Fibroblast of mammary gland (primary cell): ENCODE results near the gene SCN8A.

Source experiments
- DNase-seq: peaks from one replicate; pipeline ENCODE4 v3.0.0-alpha.2; 2010; ENCODE audit warnings: low read depth
- H3K4me3 ChIP-seq: 2 replicates; pipeline ENCODE4 v1.5.1; 2011; ENCODE audit warnings: low read depth, mild to moderate bottlenecking, low read length, moderate library complexity; ENCODE audit not compliant: control insufficient read depth
- TF ChIP-seq, protein P1 (sequence below): conservative IDR thresholded peaks from 2 replicates; pipeline ENCODE4 v1.5.1; 2011; ENCODE audit warnings: low read depth, low read length, inconsistent platforms; ENCODE audit not compliant: control insufficient read depth, insufficient read depth

SCN8A gene

DNA sequence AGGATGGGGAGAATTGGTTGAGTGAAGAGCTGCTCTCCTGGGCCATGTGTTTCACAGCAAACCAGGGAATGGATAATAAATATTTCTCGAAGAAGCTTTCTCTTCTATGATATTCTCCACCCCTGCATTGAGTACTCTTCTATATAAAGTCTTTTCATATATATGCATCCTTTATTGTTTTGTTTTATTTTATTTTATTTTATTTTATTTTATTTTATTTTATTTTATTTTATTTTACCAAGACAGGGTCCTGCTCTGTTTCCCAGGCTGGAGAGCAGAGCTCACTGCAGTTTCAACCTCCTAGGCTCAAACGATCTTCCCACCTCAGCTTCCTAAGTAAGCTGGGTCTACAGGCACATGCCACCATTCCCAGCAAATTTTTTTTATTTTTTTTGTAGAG, 85.8 kb downstream of the SCN8A start:
- H3K4me3 ChIP-seq: no peak overlapping the region
- TF ChIP-seq, protein P1, sequence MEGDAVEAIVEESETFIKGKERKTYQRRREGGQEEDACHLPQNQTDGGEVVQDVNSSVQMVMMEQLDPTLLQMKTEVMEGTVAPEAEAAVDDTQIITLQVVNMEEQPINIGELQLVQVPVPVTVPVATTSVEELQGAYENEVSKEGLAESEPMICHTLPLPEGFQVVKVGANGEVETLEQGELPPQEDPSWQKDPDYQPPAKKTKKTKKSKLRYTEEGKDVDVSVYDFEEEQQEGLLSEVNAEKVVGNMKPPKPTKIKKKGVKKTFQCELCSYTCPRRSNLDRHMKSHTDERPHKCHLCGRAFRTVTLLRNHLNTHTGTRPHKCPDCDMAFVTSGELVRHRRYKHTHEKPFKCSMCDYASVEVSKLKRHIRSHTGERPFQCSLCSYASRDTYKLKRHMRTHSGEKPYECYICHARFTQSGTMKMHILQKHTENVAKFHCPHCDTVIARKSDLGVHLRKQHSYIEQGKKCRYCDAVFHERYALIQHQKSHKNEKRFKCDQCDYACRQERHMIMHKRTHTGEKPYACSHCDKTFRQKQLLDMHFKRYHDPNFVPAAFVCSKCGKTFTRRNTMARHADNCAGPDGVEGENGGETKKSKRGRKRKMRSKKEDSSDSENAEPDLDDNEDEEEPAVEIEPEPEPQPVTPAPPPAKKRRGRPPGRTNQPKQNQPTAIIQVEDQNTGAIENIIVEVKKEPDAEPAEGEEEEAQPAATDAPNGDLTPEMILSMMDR: no peak
- DNase-seq: no peak

DNA sequence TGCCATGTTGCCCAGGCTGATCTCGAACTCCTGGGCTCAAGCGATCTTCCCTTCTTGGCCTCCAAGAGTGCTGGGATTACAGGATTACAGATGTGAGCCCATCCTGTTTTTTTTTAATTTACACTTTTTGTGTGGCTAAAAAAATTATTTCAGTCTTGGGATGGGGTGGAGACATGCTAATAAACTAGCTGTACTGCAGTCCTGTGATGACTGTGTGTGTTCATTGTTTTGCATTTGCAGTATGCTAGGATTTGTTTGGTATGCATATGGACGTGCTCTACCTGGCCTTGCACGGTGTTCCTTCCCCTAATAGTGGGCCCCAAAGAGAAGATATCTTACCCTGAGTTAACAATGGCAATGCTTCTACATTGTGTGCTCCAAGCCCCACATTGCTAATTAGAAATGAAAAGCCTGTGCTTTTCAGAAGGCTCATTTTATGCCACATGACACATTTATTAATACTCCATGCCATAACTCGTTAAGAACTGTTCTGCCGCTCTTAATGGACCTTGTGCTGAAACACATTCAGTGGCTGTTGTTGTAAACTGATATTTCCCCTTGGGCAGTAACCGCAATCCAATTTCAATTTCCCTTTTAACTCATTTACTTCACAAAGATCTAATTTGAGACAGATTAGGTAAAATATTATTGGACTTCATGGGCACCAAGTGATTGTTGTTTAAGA, 86.4 kb downstream of the SCN8A start:
- no peak for DNase-seq
- H3K4me3 ChIP-seq: no peak overlapping the region
- TF ChIP-seq, protein P1: no peak

DNA sequence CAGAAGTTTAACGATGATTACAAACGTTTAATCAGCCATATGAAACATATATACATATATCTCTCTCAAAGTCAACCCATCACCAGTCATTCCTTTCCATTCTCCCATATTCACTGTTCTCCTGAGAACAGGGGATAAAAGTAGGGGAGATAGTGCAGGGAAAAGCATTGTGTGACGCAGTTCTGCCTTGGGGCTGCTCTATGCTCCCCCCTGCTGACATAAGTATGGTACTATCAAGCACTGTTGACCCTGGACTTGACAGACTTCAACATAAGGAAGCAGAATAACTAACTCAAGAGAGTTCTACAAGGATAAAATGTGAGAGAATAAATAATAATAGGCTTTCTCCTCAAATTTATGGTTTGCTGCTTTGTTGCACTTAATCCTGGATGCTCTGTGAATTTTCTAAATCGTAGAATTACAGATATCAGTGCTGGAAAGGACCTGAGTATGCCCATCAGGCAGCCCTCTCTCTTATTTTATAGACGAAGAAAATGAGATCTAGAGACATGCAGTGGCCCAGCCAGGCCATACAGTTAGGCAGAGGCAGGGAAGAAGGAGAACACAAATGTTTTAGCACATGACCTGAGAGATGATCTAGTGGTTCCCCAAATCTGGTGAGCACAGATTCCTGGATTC, 87.2 kb downstream of the SCN8A start:
- DNase-seq: peak; percentile 63
- TF ChIP-seq, protein P1: peak; percentile 91

DNA sequence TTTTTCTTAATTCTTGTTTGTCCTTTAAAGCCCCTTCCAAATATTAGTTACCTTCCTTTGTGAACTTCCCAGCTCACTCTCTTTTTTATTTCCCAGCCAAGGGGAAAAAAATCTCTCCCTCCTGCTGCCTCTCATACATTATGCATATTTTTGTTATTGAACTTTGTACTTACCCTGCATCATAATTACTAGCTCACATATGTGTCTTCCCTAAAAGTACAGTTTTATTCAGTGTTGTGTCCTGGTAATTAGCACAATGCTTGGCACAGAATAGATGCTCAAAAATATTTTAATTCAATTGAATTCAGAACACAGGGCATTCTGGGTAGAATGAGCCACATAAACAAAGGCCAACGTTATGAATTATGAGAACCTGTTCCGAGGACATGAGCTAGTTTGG, 91.9 kb downstream of the SCN8A start:
- TF ChIP-seq, protein P1: no peak
- no peak for DNase-seq
- H3K4me3 ChIP-seq: no peak overlapping the region

More for the DNA sequence above, 87.2 kb downstream of the SCN8A start:
- no peak overlapping the region for H3K4me3 ChIP-seq

DNA sequence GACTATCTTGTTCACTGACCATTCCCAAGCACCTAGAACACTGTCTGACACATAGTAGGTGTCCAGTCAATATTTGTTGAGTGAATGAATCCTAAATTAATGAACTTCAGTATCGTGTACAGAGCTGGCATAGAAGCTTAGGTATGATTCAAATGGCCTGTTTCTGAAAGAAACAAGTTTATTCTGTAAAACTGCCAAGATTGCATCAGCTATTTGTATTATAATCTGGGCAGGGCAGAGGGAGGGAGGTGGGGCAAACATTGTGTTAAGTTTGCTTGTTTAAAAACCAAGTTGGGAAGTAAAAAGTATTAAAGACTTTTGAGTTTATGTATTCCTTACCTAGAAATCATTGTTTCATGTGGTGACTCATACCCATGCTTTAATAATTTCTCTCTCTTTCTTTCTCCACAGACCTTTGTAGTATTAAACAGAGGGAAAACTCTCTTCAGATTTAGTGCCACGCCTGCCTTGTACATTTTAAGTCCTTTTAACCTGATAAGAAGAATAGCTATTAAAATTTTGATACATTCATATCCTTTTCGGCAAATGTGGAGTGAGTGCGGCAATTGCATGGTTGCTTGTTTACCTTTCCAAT, 92.8 kb downstream of the SCN8A start:
- TF ChIP-seq, protein P1: no peak
- peak; percentile 68 for DNase-seq
- no peak overlapping the region for H3K4me3 ChIP-seq

DNA sequence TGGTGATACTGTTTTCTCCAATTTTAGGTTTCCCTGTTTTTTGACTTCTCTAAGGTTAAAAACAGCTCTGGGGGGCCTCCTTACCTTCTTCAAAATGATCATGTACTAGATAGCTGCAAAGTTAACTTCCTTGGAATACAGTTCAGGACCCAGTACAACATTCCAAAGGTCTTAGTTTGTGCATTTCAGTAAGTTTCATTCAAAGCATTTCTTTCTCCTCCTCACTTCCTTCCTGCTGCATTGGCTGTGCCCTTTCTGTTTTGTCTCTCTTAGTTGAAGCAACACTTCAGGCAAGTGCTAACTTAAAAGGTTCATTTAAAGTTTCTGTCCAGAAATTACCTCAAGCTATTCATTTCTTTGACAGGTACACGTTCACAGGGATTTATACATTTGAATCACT, 95.7 kb downstream of the SCN8A start:
- no peak for DNase-seq
- no peak overlapping the region for H3K4me3 ChIP-seq
- TF ChIP-seq, protein P1: no peak
